Measurements from ENCODE around the gene GCNT2.

Gene GCNT2

GRCh38 chr6:10668126-10668917 is 147.2 kb downstream of the GCNT2 start:
- DNase-seq: no peak

GRCh38 chr6:10676403-10676802 is 155.3 kb downstream of the GCNT2 start:
- DNase-seq: no peak

DNA sequence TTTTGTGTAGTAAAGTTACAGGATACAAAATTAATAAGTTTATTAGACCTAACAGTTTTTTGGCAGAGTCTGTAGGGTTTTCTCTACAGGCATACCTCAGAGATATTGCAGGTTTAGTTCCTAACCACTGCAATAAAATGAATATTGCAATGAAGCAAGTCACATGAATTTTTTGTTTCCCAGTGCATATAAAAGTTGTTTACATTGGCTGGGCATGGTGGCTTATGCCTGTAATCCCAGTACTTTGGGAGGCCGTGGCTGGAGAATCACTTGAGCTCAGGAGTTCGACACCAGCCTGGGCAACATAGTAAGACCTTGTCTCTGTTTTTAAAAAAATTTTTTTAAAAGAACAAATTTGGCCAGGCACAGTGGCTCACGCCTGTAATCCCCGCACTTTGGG is 157.3 kb downstream of the GCNT2 start:
- DNase-seq: no peak

All from NCI-H526 treated with DMSO at 0.1 percent for 48 hours (cell line).